HG02884 (cell line): ENCODE results near the gene RAB37.
A peak's percentile ranks its signal among the peaks of the same experiment; 100 is the strongest.

Source experiments
- ATAC-seq: cut with Tn5 transposase; IDR thresholded peaks from one replicate; pipeline ENCODE4 v1.9.1; 2021; ENCODE audit warnings: mild to moderate bottlenecking, moderate library complexity; ENCODE audit not compliant: unreplicated experiment

RAB37 gene

GRCh38 chr17:74760404-74761105 is 23.5 kb downstream of the RAB37 start:
- no peak for ATAC-seq

DNA sequence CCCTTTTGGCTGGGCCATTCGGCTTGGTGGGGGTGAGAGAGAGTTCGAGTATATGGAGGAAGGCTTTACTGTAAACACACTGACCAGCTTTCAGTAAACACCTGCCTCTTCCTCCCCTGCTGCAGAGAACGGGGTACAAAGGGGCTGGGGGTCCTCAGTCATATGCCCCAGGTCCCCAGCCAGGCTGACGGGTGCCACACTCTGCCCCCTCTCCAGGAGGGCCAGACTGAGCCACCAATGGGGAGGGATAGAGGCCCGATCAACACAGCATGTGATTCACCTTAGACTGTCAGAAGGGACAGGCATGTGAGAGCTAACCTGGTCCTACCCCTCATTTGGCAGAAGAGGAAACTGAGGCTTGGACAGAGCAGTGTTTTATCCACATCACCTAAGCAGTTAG is 24.4 kb downstream of the RAB37 start:
- no peak for ATAC-seq

GRCh38 chr17:74761931-74762330 is 24.9 kb downstream of the RAB37 start:
- no peak for ATAC-seq

DNA sequence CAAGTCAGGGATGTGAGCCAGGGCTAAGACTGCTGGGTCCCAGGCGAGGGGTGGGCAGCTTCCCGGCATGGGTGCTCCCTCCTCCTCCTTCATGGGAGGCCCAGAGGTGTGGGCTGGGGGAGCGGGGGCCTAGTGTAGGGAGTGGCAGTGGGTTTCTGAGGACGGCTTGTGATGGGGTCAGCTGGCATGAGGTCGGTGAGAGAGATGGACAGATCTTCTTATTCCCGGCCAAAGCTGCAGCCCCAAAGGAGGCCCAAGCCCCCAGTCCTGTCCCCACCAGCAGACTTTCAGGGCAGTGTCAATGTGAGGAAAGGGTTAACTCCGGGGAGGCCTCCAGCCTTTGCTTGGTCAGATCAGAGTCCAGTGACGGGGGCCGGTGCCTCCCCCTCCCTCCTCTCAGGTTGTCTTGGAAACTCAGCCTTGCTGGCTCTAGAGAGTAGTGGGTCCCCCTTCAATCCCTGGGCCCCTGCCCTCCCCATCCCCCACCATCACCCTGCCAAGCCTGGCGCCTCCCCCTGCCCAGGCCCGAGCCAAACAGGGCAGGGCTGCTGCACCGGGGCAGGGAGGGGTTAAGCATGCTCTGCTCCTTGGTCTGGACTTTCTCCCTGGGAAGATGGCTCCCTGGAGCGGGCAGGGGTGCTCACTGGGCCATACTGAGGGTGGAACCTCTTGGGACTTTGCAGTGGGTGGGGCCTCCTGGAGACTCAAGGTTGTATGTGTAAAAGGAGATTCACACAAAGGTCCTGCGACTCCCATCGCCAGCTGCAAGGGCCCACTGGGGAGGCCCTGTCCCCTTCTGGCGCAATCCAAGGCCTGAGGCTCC is 26.7 kb downstream of the RAB37 start:
- ATAC-seq, result no peak

DNA sequence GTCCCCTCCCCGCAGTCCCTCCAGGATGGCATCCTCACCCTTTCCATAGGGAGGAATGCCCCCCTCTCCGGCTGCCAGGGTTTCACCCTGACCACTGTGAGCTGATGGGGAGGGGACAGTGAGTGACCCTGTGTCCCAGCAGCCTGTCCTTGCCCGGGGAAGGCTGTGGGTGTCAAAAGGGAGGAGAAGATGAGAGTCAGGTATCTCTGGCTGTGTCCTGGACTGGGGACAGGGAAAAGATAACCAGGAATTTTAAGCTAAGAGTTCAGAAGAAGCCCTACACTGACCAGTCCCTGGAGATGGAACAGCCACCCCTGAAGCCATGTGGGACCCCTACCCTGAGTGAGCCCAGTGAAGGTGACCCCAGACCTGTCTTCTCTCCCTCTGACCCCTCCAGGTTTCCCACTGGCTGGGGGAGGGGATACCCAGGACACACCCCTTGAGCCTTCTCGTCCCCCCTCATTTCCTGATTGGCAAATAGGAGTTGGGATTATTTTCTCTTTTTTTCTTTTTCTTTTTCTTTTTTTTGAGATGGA is 27.8 kb downstream of the RAB37 start:
- no peak for ATAC-seq

DNA sequence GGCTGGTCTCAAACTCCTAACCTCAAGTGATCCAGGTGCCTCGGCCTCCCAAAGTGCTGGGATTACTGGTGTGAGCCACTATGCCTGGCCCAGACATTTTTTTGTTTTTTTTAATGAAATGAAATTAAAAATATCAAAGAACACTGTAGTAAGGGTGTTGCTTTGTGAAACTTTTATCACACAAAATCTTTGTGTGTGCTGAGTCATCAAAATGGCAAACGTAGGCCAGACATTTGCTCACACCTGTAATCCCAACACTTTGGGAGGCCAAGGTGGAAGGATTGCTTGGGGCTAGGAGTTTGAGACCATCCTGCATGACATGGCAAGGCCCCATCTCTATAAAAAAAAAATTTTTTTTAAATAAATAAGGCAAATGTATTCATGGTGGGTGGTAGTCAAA is 29.4 kb downstream of the RAB37 start:
- no peak for ATAC-seq

DNA sequence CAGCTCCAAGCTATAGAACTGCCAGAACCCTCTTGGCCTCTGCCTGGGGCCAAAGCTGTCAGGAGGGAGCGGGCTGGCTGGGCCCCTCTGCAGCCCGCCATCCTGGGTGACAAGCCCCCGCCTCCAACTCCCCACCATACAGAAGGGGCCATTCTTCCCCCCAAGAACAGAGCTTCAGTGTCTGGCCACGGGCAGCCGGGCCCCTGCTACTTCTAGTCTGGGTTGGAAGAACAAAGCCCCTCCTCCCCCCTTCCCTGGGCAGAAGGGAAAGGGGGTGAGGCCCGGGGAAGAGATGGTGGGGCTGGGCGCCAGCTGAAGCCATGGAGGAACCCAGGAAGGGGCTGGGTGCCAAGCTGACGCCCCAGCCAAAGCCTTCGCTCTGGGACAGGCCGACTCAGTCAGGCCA is 30.1 kb downstream of the RAB37 start:
- no peak for ATAC-seq

GRCh38 chr17:74768069-74768762 is 31.2 kb downstream of the RAB37 start:
- no peak for ATAC-seq

GRCh38 chr17:74768763-74769114 is 31.7 kb downstream of the RAB37 start:
- ATAC-seq, result no peak

DNA sequence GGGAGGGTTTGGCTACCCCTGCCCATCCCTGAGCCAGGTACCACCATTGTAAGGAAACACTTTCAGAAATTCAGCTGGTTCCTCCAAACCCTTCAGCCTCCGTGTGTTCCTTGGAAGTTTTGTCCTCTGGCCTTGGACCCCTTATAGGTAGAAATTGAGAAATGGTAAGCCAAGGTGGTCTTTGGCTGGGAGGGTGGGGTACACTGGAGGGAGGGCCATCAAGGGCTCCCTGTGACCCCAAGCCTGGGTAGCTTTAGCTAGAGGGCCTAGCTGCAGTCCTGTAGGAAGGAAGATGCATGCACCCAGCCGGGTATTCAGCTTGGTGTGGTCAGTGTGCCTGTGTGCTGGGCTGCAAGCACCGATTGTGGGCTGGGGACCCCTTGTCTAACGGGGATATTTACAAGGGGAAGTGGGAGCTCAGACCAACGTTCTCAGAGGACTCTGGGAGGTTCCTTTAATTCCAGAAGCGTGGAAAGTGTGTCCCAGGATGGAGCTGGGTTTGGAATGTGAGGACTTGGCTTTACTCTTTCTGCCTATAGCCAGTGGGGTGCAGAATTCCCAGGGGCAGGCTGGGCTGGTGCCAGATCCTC is 32.3 kb downstream of the RAB37 start:
- no peak for ATAC-seq

DNA sequence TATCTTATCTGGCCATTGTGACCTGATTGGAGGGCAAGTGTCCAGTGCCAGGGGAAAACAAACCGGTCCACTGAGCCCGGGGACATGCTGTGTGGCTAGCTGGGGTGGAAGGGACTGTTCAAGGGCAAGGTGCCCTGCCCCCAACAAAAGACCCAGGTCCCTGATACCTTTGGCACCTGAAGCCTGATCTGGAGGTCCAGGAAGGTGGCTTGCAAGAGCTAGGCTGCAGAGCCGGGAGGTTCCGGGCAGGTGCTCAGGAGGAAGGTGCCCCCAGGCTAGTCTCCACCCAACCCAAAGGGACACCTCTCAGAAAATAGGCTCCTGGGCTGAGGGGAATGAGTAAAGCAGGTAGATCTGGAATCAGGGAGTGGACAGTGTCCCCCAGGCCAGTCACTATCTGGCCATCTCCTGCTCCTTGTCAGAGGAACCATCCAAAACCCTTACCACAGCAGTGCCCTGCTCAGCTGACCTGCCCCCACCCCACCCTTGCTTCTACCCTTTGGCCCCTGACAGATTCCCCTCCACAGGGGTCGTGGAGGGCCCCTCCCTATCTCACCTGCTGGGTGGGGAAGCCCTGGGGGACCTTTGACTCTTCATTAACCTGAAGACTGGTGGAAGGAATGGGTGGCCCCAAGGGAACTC is 32.9 kb downstream of the RAB37 start:
- ATAC-seq, result no peak

DNA sequence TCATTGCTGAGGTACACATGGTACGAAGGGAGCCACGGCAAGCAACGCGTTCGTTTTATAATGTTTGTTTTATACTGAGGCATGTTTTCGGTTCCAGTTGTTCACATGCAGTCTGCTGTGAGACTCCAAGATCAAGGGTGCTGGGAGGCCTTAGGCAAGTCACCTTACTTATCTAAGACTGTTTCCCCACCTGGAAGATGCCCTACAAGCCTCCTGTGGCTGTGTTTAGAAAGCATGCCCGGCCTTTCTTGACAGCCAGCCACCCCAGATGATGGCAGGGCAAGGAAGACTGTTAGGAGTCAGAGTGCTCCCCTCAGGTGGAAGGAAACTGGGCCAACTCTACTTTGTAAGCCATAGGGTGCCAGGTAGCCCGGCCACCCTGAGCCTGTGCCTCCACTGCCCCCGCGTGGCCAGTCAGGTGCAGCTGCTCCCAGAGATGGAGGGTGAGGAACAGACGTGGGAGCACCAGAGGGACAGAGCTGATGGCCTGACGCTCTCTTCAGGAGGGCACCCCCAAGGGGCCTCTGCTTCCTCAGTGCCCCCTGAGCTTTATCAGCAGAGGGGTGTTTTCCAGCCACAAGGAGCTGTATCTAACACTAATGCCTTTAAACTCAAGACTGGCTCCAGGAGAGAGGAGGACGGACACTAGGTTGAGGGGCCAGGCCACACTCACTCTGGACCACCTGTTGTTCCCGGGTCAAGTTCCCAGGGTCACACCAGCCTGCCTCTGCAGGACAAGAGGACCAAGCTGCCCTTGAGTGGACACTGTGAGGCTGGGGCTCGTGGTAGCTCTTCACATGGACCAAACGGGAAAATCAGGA is 33.7 kb downstream of the RAB37 start:
- ATAC-seq, result no peak

DNA sequence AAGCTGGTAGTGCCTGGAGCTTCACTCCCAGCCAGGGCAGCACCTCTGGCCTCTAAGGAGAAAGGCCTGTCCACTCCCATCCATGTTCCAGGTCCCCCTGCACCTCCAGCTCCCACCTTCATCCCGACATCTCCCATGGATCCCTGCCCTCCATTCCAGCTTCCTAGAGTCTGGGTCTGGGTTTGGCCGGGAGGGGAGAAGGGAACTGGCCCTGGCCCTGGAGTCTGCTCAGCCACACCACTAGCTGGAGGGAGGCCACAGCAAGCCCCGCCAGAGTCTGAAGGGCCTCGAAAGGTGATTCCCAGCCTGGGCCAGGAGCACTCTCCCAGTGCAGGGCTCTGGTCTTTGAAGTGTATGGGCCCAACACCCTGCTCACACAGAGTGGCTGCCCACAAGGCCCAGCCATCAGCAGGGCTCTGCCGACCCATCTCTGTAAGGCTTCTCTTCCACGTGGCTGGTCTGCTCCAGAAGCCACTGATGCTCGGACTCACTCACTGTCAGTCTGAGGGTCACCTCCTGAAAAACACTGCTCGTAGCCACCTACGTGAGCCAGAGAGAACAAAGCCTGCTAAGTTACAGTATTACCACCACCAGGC is 34.4 kb downstream of the RAB37 start:
- ATAC-seq, result no peak

- ATAC-seq, result no peak
These were observed 35.0 kb downstream of the RAB37 start for GRCh38 chr17:74772053-74772452.

DNA sequence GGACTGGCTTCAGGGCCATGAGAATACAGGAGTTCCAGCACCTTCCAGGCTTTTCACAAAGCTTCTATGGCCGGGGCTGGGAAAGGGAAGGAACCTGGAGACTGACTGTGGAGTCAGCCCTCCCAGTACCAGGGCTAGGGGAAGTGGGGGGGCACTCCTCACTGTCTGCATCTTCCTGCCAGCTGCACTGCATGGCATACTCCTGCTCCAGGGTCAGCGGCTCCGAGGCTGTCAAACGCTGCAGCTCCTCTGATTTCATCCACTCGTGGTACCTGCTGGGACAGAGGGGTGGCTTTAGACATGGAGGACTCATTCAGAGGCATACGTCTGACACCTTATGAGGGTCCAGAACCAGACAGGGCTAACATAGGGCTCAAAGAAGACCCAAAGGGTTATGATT is 36.4 kb downstream of the RAB37 start:
- no peak for ATAC-seq

DNA sequence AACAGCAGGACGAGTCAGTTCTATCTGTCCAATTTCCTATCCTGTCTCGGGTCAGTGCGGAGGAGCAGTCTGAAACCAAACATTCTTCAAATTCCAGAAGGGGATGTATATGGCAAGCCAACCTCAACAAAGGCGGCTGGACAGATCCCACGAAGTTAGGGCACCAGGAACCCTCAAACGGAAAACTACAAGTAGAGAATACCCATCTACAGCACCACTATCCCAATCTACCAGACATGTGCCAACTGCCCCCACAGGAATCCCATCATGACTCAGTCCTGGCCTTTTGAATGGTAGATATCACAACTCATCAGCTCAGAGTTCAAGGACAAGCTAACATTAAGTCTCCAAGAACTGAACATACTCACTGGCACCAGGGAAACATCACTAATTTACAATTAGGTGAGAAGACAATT is 36.8 kb downstream of the RAB37 start:
- ATAC-seq, result no peak

DNA sequence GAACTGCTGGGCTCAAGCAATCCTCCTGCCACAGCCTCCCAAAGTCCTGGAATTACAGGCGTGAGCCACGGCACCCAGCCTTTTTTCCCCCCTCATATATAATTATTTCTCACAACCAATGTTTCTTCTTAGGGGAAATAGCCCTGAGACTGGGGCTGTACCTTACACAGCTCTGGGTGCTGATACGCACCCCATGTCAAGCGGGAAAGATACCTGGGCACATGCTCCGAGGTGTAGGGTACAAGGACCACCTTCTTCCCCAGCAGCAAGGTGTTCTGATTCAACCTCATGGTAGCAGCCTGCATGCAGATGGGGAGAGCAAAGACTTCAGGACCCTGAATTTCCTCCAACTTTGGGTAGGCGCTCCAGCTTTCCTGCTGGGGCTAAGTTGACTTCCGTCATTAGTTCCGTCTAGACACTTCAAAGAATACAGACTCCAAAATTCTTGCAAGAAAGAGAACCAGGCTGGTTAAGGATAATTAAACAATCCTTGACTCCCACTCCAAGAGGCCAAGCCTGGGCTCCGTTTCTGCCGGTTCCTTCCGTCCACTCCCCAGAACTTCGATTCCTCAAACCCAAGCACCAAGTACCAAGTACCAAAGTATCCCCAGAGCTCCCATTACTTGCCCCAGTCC is 38.5 kb downstream of the RAB37 start:
- no peak for ATAC-seq

DNA sequence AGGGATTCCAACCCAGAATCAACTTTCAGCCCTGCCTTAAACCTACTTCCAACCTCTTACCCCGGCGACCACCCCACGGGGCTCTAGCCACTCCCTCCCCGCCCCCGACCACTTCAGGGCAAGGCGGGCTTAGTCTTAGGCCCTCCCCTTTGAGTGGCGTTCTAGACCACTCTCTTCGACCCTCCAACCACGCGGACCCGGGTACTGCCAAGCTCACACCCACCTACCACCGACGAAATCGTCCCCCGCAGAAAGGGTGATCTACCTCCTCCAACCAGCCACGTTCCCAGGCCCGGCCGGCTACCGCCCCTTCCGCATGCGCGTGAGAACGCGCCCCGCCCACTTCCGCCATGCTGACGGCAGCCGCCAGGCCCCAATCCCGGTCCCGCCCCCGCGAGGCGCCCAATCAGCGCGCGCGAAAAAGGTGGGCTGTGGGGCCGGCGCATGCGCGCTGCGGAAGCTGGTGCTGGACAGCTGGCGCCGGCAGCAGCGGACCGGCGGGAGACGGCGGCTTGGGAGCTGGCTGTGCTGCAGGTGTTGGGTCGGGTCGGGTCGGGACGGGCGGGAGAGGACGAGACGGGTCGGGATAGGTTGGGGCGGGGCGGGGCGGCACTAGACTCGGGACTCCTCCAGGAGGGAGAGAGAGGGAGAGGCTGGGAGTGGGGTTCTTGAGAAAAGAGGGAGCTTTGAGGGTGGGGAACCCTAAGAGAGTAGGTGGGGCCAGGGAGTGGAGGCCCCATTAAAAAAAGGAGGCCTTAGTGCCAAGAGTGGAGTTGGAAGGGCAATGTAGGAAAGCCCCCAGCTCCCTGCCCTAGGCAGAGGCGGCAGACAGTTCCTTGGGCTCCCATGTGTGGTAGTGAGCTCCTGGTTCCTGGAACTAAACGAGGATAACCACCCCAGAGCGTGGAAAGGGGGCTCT is 39.2 kb downstream of the RAB37 start, which contains the start of gene NAT9:
Gene NAT9 (minus strand): TSS at position 302 of the 919 bp plus-strand sequence. CDS start 647 bp downstream, outside the sequence.
- ATAC-seq, result peak; percentile 70
